ENCODE results near the gene SETDB2.

SETDB2 gene

DNA sequence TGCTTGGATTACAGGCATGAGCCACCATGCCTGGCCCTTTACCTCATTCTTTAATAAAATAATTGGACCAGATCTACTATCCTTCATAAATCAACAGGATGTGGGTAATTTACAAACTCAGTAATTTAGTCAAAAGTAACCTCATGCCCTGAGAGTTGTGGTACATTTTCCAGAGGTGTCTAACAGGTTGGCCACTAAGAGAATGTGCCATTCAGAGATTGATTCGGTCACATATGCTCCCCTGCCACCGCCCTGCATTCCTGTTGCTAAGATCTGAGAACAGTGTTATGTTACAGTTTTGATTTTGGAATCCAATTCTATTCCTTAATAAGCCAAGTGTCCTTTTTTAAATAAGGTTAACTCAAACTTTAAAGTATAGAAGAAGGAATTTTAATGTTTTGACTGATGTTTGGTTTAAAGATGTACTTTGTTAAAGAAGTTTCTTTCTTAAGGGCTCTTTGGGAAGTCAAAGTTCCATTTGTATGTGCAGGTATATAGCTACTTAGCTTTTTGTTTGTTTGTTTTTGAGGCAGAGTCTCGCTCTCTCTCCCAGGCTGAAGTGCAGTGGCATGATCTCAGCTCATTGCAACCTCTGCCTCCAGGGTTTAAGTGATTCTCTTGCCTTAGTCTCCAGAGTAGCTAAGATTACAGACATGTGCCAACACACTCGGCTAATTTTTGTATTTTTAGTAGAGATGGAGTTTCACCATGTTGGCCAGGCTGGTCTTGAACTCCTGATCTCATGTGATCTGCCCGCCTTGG is 80.8 kb downstream of the SETDB2 start:
- Histone ChIP-seq H3K9me3 (ENCODE audit: control insufficient read depth, low read length) (no peaks in the 10 kb centered on the region), H3K27me3 (replicated peaks; ENCODE audit: control insufficient read depth, insufficient read depth, low read length, poor library complexity, severe bottlenecking) (no peaks in the 10 kb centered on the region), H3K36me3 (ENCODE audit: control insufficient read depth, insufficient read depth, low read length) (peaks cover 28% of the 10 kb centered on the region), H3K27ac (ENCODE audit: insufficient read depth, low read length, poor library complexity, severe bottlenecking) (no peak overlapping the region), H3K4me3 (ENCODE audit: insufficient read depth, low read depth, low read length, poor library complexity, severe bottlenecking) (no peak overlapping the region), H3K4me1 (ENCODE audit: control insufficient read depth, insufficient read depth, low read length, poor library complexity, severe bottlenecking) (no peaks in the 10 kb centered on the region)
- no peak for DNase-seq

GRCh38 chr13:49527123-49527522 is 83.0 kb downstream of the SETDB2 start:
- peaks cover 17% of the 10 kb centered on the region for H3K36me3 ChIP-seq (ENCODE audit: control insufficient read depth, insufficient read depth, low read length)
- H3K27ac ChIP-seq (ENCODE audit: insufficient read depth, low read length, poor library complexity, severe bottlenecking): no peak overlapping the region
- no peaks in the 10 kb centered on the region for H3K27me3 ChIP-seq (replicated peaks; ENCODE audit: control insufficient read depth, insufficient read depth, low read length, poor library complexity, severe bottlenecking)
- no peak overlapping the region for H3K4me3 ChIP-seq (ENCODE audit: insufficient read depth, low read depth, low read length, poor library complexity, severe bottlenecking)
- H3K4me1 ChIP-seq (ENCODE audit: control insufficient read depth, insufficient read depth, low read length, poor library complexity, severe bottlenecking): no peaks in the 10 kb centered on the region
- DNase-seq: no peak
- no peaks in the 10 kb centered on the region for H3K9me3 ChIP-seq (ENCODE audit: control insufficient read depth, low read length)

DNA sequence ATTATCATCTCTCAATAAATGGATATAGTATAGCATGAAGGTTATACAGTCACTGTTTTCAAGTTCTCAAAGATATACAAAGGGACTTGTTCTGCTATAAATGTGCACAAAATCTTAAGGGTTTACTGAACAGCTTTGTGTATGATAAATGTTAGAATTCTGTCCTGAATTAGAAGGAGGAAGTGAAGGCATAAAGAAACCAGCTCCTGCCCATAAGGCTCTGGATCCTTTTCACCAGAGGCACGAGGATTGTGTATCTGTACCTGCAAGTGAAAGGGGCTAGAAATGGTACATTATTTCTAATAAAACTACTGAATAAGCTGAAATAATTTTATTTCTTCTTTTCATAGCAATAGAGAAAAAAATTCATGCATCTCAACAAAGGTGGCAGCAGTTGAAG is 84.1 kb downstream of the SETDB2 start:
- DNase-seq: no peak
- no peak overlapping the region for H3K4me3 ChIP-seq (ENCODE audit: insufficient read depth, low read depth, low read length, poor library complexity, severe bottlenecking)
- no peaks in the 10 kb centered on the region for H3K4me1 ChIP-seq (ENCODE audit: control insufficient read depth, insufficient read depth, low read length, poor library complexity, severe bottlenecking)
- H3K9me3 ChIP-seq (ENCODE audit: control insufficient read depth, low read length): no peaks in the 10 kb centered on the region
- no peaks in the 10 kb centered on the region for H3K27me3 ChIP-seq (replicated peaks; ENCODE audit: control insufficient read depth, insufficient read depth, low read length, poor library complexity, severe bottlenecking)
- peaks cover 11% of the 10 kb centered on the region for H3K36me3 ChIP-seq (ENCODE audit: control insufficient read depth, insufficient read depth, low read length)
- H3K27ac ChIP-seq (ENCODE audit: insufficient read depth, low read length, poor library complexity, severe bottlenecking): no peak overlapping the region

DNA sequence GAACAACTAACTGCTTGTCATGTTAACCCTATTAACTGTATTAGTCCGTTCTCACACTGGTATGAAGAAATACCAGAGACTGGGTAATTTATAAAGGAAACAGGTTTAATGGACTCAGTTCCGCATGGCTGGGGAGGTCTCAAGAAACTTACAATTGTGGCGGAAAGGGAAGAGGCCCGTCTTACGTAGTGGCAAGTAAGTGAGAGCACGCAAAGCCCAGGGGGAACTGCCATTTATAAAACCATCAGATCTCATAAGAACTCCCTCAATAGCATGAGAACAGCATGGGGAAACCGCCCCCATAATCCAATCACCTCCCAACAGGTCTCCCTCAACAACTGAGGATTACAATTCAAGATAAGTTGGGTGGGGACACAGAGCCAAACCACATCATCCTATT is 86.4 kb downstream of the SETDB2 start:
- H3K9me3 ChIP-seq (ENCODE audit: control insufficient read depth, low read length): no peaks in the 10 kb centered on the region
- no peak overlapping the region for H3K4me3 ChIP-seq (ENCODE audit: insufficient read depth, low read depth, low read length, poor library complexity, severe bottlenecking)
- H3K27me3 ChIP-seq (replicated peaks; ENCODE audit: control insufficient read depth, insufficient read depth, low read length, poor library complexity, severe bottlenecking): no peaks in the 10 kb centered on the region
- H3K36me3 ChIP-seq (ENCODE audit: control insufficient read depth, insufficient read depth, low read length): peaks cover 5% of the 10 kb centered on the region
- no peak for DNase-seq
- no peaks in the 10 kb centered on the region for H3K4me1 ChIP-seq (ENCODE audit: control insufficient read depth, insufficient read depth, low read length, poor library complexity, severe bottlenecking)
- H3K27ac ChIP-seq (ENCODE audit: insufficient read depth, low read length, poor library complexity, severe bottlenecking): no peak overlapping the region

DNA sequence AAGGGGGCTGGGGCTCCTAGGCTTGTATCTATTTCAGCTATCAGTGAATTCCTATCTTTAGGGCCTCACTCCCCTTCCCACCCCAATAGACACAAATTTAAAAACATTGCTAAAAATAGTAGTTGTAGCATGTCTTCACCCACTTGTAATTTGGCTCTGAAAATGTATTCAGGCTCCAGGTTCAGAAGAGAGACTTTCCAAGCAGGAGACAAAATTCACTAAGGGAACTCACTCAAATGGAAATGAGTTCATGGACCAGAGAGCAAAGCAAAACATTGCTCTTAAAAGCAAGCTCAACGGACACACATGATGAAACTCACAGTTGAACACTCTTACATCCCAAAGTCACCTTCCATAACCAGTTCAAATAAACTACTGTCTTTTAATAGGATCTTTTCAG is 88.5 kb downstream of the SETDB2 start:
- Histone ChIP-seq H3K4me1 (ENCODE audit: control insufficient read depth, insufficient read depth, low read length, poor library complexity, severe bottlenecking) (no peaks in the 10 kb centered on the region), H3K36me3 (ENCODE audit: control insufficient read depth, insufficient read depth, low read length) (peaks cover 5% of the 10 kb centered on the region), H3K27ac (ENCODE audit: insufficient read depth, low read length, poor library complexity, severe bottlenecking) (no peak overlapping the region), H3K4me3 (ENCODE audit: insufficient read depth, low read depth, low read length, poor library complexity, severe bottlenecking) (no peak overlapping the region), H3K27me3 (replicated peaks; ENCODE audit: control insufficient read depth, insufficient read depth, low read length, poor library complexity, severe bottlenecking) (no peaks in the 10 kb centered on the region), H3K9me3 (ENCODE audit: control insufficient read depth, low read length) (no peaks in the 10 kb centered on the region)
- no peak for DNase-seq

- H3K4me3 ChIP-seq (ENCODE audit: insufficient read depth, low read depth, low read length, poor library complexity, severe bottlenecking): no peak overlapping the region
- no peak for DNase-seq
- no peak overlapping the region for H3K27ac ChIP-seq (ENCODE audit: insufficient read depth, low read length, poor library complexity, severe bottlenecking)
- H3K4me1 ChIP-seq (ENCODE audit: control insufficient read depth, insufficient read depth, low read length, poor library complexity, severe bottlenecking): no peaks in the 10 kb centered on the region
- H3K27me3 ChIP-seq (replicated peaks; ENCODE audit: control insufficient read depth, insufficient read depth, low read length, poor library complexity, severe bottlenecking): no peaks in the 10 kb centered on the region
- no peaks in the 10 kb centered on the region for H3K9me3 ChIP-seq (ENCODE audit: control insufficient read depth, low read length)
- peaks cover 5% of the 10 kb centered on the region for H3K36me3 ChIP-seq (ENCODE audit: control insufficient read depth, insufficient read depth, low read length)
Observed at GRCh38 chr13:49533011-49533410, 88.9 kb downstream of the SETDB2 start.

DNA sequence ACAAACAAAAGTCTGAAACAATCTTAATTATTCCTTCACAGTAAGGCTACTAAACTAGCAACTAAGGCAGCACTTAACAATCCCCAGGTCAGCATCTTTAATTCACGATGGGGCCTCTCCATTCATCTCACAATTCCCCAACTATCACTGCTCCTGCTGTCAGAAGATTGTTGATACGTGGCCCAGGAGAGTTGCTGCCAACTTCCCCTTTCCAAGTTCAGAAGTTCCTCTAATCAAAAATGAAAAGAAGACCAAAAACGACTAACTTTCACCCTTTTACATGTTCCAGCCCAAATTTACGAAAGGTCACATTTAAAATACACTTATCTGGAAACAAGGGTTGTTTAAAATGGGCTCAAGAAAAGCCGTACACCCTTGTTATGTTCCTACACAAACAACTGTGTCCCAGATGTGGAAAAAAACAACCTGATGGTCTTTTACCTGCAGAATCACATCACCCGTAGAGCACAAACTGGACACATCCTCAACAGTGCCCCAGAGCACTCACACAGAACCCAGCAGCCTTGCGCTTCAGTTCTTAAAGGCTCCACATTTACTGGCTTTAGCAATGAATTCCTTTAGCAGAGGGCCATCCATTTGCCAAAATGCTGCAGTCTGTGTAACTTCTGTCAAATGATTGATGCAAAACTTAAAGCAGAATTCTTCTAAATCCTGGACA is 89.7 kb downstream of the SETDB2 start:
- no peak for DNase-seq

GRCh38 chr13:49536144-49536873 is 92.2 kb downstream of the SETDB2 start:
- H3K4me1 ChIP-seq (ENCODE audit: control insufficient read depth, insufficient read depth, low read length, poor library complexity, severe bottlenecking): no peaks in the 10 kb centered on the region
- H3K9me3 ChIP-seq (ENCODE audit: control insufficient read depth, low read length): no peaks in the 10 kb centered on the region
- H3K27me3 ChIP-seq (replicated peaks; ENCODE audit: control insufficient read depth, insufficient read depth, low read length, poor library complexity, severe bottlenecking): no peaks in the 10 kb centered on the region
- no peak overlapping the region for H3K27ac ChIP-seq (ENCODE audit: insufficient read depth, low read length, poor library complexity, severe bottlenecking)
- no peaks in the 10 kb centered on the region for H3K36me3 ChIP-seq (ENCODE audit: control insufficient read depth, insufficient read depth, low read length)
- H3K4me3 ChIP-seq (ENCODE audit: insufficient read depth, low read depth, low read length, poor library complexity, severe bottlenecking): no peak overlapping the region
- DNase-seq: no peak

More for the DNA sequence above, 89.7 kb downstream of the SETDB2 start:
- Histone ChIP-seq H3K27me3 (replicated peaks; ENCODE audit: control insufficient read depth, insufficient read depth, low read length, poor library complexity, severe bottlenecking) (no peaks in the 10 kb centered on the region), H3K36me3 (ENCODE audit: control insufficient read depth, insufficient read depth, low read length) (peaks cover 1% of the 10 kb centered on the region), H3K27ac (ENCODE audit: insufficient read depth, low read length, poor library complexity, severe bottlenecking) (no peak overlapping the region), H3K4me1 (ENCODE audit: control insufficient read depth, insufficient read depth, low read length, poor library complexity, severe bottlenecking) (no peaks in the 10 kb centered on the region), H3K4me3 (ENCODE audit: insufficient read depth, low read depth, low read length, poor library complexity, severe bottlenecking) (no peak overlapping the region), H3K9me3 (ENCODE audit: control insufficient read depth, low read length) (no peaks in the 10 kb centered on the region)

DNA sequence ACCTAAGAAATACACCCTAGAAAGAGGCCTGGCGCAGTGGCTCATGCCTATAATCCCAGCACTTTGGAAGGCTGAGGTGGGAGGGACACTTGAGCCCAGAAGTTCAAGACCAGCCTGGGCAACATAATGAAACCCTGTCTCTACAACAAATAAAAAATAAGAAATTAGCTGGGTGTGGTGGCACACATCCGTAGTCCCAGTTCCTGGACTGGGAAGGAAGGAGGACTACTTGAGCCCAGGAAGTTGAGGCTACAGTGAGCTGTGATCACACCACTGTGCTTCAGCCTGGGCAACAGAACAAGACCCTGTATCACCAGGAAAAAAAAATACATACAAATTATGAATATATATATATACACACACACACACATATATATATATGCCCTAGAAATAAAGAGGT is 94.3 kb downstream of the SETDB2 start:
- no peaks in the 10 kb centered on the region for H3K27me3 ChIP-seq (replicated peaks; ENCODE audit: control insufficient read depth, insufficient read depth, low read length, poor library complexity, severe bottlenecking)
- H3K36me3 ChIP-seq (ENCODE audit: control insufficient read depth, insufficient read depth, low read length): no peaks in the 10 kb centered on the region
- no peak for DNase-seq
- H3K4me1 ChIP-seq (ENCODE audit: control insufficient read depth, insufficient read depth, low read length, poor library complexity, severe bottlenecking): no peaks in the 10 kb centered on the region
- no peaks in the 10 kb centered on the region for H3K9me3 ChIP-seq (ENCODE audit: control insufficient read depth, low read length)
- H3K27ac ChIP-seq (ENCODE audit: insufficient read depth, low read length, poor library complexity, severe bottlenecking): no peak overlapping the region
- no peak overlapping the region for H3K4me3 ChIP-seq (ENCODE audit: insufficient read depth, low read depth, low read length, poor library complexity, severe bottlenecking)

DNA sequence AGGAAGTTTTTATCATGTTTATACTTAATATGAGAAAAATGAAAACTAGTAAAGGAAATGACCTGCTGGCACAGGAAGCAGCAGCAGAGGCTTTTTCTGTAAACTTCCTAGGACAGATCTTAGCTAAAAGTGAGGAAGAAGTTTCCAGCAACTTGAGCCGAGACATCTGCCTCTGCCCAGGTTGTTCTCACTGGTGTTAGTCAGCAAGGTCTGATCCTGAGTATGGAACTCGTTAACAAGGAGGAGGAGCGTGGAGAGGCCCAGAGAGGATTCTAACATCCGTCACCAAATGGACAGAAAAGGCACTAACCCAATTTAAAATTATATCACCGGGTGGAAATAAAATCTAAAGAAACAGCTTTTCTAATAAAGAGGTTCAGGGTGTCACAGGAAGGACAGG is 95.2 kb downstream of the SETDB2 start:
- H3K27ac ChIP-seq (ENCODE audit: insufficient read depth, low read length, poor library complexity, severe bottlenecking): no peak overlapping the region
- H3K9me3 ChIP-seq (ENCODE audit: control insufficient read depth, low read length): no peaks in the 10 kb centered on the region
- H3K4me1 ChIP-seq (ENCODE audit: control insufficient read depth, insufficient read depth, low read length, poor library complexity, severe bottlenecking): no peaks in the 10 kb centered on the region
- H3K36me3 ChIP-seq (ENCODE audit: control insufficient read depth, insufficient read depth, low read length): peaks cover under 1% of the 10 kb centered on the region
- H3K27me3 ChIP-seq (replicated peaks; ENCODE audit: control insufficient read depth, insufficient read depth, low read length, poor library complexity, severe bottlenecking): no peaks in the 10 kb centered on the region
- DNase-seq: no peak
- H3K4me3 ChIP-seq (ENCODE audit: insufficient read depth, low read depth, low read length, poor library complexity, severe bottlenecking): no peak overlapping the region

Measured in effector memory CD4-positive, alpha-beta T cell (primary cell).